A673 (cell line): Measurements from ENCODE around the gene PSMG3. TPM values are rescaled to one million over a fixed set of nuclear protein-coding genes. Genes with fewer than 3 reads are reported as not detected.
"Not testable (repeated sequence)": the region's sequence is repeated elsewhere in the genome, so short reads cannot be mapped to it uniquely, and the experiment has no call there.

Experiments used
- BruUV-seq: library from RNA; stranded (reverse); fragments of 400-500 nt; replicated peaks from 2 replicates; lab custom pipeline; 2021; lab: Mats Ljungman, UMichigan
- CTCF ChIA-PET: fragments of 300-600 bp; sonication (Branson Sonifier 250); formaldehyde crosslinking; loops from one replicate; lab custom pipeline; 2022; ENCODE audit warnings: antibody characterized with exemption; lab: Charles Lee
- POLR2A ChIA-PET: fragments of 300-600 bp; sonication (Branson Sonifier 250); formaldehyde crosslinking; loops from one replicate; lab custom pipeline; 2022; ENCODE audit warnings: antibody characterized with exemption; ENCODE audit not compliant: low non-redundant PET; lab: Charles Lee
- DNase-seq: peaks from one replicate; pipeline ENCODE4 v3.0.0-alpha.2; 2015; ENCODE audit warnings: low spot score
- H3K27ac ChIP-seq: fragments of 200-600 bp; sonication (generic); 2 replicates; pipeline ENCODE4 v1.5.1; 2016; ENCODE audit warnings: mixed run types, low read depth, mild to moderate bottlenecking, mixed read lengths, antibody characterized with exemption, low read length; ENCODE audit not compliant: poor library complexity, severe bottlenecking
- H3K27me3 ChIP-seq: fragments of 200-600 bp; sonication (generic); replicated peaks from 2 replicates; pipeline ENCODE4 v1.6.1; 2017; ENCODE audit warnings: mixed run types, low read depth, mild to moderate bottlenecking, mixed read lengths, antibody characterized with exemption, low read length; ENCODE audit not compliant: insufficient read depth, poor library complexity
- H3K36me3 ChIP-seq: fragments of 200-600 bp; sonication (generic); 2 replicates; pipeline ENCODE4 v1.6.1; 2016; ENCODE audit warnings: mixed run types, mild to moderate bottlenecking, mixed read lengths, antibody characterized with exemption, low read length; ENCODE audit not compliant: insufficient read depth, poor library complexity, severe bottlenecking
- H3K4me1 ChIP-seq: fragments of 200-600 bp; sonication (generic); 2 replicates; pipeline ENCODE4 v1.6.1; 2017; ENCODE audit warnings: mixed run types, mild to moderate bottlenecking, mixed read lengths, antibody characterized with exemption, low read length; ENCODE audit not compliant: insufficient read depth, poor library complexity, severe bottlenecking
- H3K4me3 ChIP-seq: fragments of 200-600 bp; sonication (generic); 2 replicates; pipeline ENCODE4 v1.5.1; 2016; ENCODE audit warnings: low read depth, mixed run types, mild to moderate bottlenecking, mixed read lengths, low read length; ENCODE audit not compliant: poor library complexity, severe bottlenecking
- H3K9me3 ChIP-seq: fragments of 200-600 bp; sonication (generic); 2 replicates; pipeline ENCODE4 v1.6.1; 2016; ENCODE audit warnings: mixed run types, low read depth, mild to moderate bottlenecking, mixed read lengths, antibody characterized with exemption, low read length; ENCODE audit not compliant: poor library complexity, severe bottlenecking
- CTCF ChIP-seq: fragments of 300-800, 200-600 bp; sonication (generic); conservative IDR thresholded peaks from 2 replicates; pipeline ENCODE4 v1.5.1; 2017; ENCODE audit warnings: low read depth, mild to moderate bottlenecking, antibody characterized with exemption, low read length, moderate library complexity, mixed read lengths
- EZH2 ChIP-seq: fragments of 200-600 bp; sonication (generic); IDR thresholded peaks from 2 replicates; pipeline ENCODE4 v1.6.1; 2017; ENCODE audit warnings: borderline replicate concordance, low read depth, mild to moderate bottlenecking, mixed read lengths, antibody characterized with exemption, low read length; ENCODE audit not compliant: poor library complexity, severe bottlenecking
- intact Hi-C: fragments of 100-400 bp; cut with micrococcal nuclease; formaldehyde crosslinking; loops from one replicate; pipeline ENCODE4 v1.10.0; 2022; ENCODE audit not compliant: unreplicated experiment
- total RNA-seq: library from RNA; stranded (reverse); gene quantifications from 2 replicates; pipeline ENCODE4 v1.2.3, GENCODE V29; 2021

Gene PSMG3
- total RNA-seq, 1 experiment from 2014 or later, result 54.9 TPM

GRCh38 chr7:1523208-1523607 lies 46.6 kb downstream of the PSMG3 start:
- DNase-seq, result no peak
- POLR2A ChIA-PET, result no interaction called here
- CTCF ChIA-PET, result no interaction called here
- BruUV-seq, result no TSS peak
- Histone ChIP-seq H3K36me3 (no peaks in the 10 kb centered on the region), H3K9me3 (no peaks in the 10 kb centered on the region), H3K27me3 (no peaks in the 10 kb centered on the region), H3K27ac (no peak overlapping the region), H3K4me1 (peaks cover 4% of the 10 kb centered on the region), H3K4me3 (no peak overlapping the region)
- TF ChIP-seq CTCF, result no peak
- no peak for TF ChIP-seq EZH2
- intact Hi-C loops, result no loop called here

GRCh38 chr7:1521456-1521855 lies 48.4 kb downstream of the PSMG3 start:
- TF ChIP-seq EZH2, result no peak
- no peak for TF ChIP-seq CTCF
- BruUV-seq, result no TSS peak
- H3K36me3 ChIP-seq, result no peaks in the 10 kb centered on the region
- ChIA-PET POLR2A (no interaction called here), CTCF (no interaction called here)
- no peaks in the 10 kb centered on the region for H3K27me3 ChIP-seq
- H3K4me3 ChIP-seq, result no peak overlapping the region
- no peak overlapping the region for H3K27ac ChIP-seq
- no peak for DNase-seq
- H3K4me1 ChIP-seq, result peaks cover 4% of the 10 kb centered on the region
- intact Hi-C loops, result no loop called here
- no peaks in the 10 kb centered on the region for H3K9me3 ChIP-seq

- POLR2A ChIA-PET, result no interaction called here
- DNase-seq, result no peak
- no peak overlapping the region for H3K27ac ChIP-seq
- H3K4me3 ChIP-seq, result no peak overlapping the region
- peaks cover 4% of the 10 kb centered on the region for H3K4me1 ChIP-seq
- TF ChIP-seq CTCF (no peak), EZH2 (no peak)
- no TSS peak for BruUV-seq
- intact Hi-C loops, result no loop called here
- CTCF ChIA-PET, result no interaction called here
- no peaks in the 10 kb centered on the region for H3K36me3 ChIP-seq
- no peaks in the 10 kb centered on the region for H3K27me3 ChIP-seq
- no peaks in the 10 kb centered on the region for H3K9me3 ChIP-seq
These were observed 49.1 kb downstream of the PSMG3 start for GRCh38 chr7:1520539-1521234.

- DNase-seq, intact Hi-C loops, H3K9me3 ChIP-seq, H3K4me1 ChIP-seq, H3K4me3 ChIP-seq, H3K36me3 ChIP-seq, CTCF ChIA-PET, BruUV-seq, H3K27me3 ChIP-seq, POLR2A ChIA-PET, H3K27ac ChIP-seq: not testable (repeated sequence)
These were observed 50.4 kb downstream of the PSMG3 start for GRCh38 chr7:1519322-1519922.
